ENCODE data around the gene CEP104. TPM values are rescaled to one million over a fixed set of nuclear protein-coding genes. Genes with fewer than 3 reads are reported as not detected.

Gene CEP104
- total RNA-seq, 6 experiments from 2014 or later: 16.7 to 36.4 (median 26.6) TPM

- no peaks in the 10 kb centered on the region for H3K9me3 ChIP-seq
- peaks cover 0 to 33% (median 12%) of the 10 kb centered on the region in 4 donors for H3K4me1 ChIP-seq
- peak in 1 of 3 donors; percentile 45 for DNase-seq
- WGBS (ENCODE audit: insufficient coverage, low coverage, low lambda C conversion rate, missing lambda C conversion rate): 13% methylated on average over 3 of the region's 17 CpGs
- H3K27me3 ChIP-seq: no peaks in the 10 kb centered on the region
- no peak overlapping the region for H3K27ac ChIP-seq
- H3K36me3 ChIP-seq: peaks cover 0 to 12% (median 2%) of the 10 kb centered on the region in 4 donors
- no peak for ATAC-seq
- intact Hi-C loops (cut with DNase I): no loop called here
- TF ChIP-seq CTCF (IDR thresholded peaks at IDR 0.05) (no peak), POLR2A (IDR thresholded peaks at IDR 0.05) (no peak)
- H3K4me3 ChIP-seq: no peak overlapping the region
Observed at GRCh38 chr1:3774946-3775489, 82.0 kb downstream of the CEP104 start.

GRCh38 chr1:3774276-3774945 is 82.6 kb downstream of the CEP104 start:
- Histone ChIP-seq H3K27ac (no peak overlapping the region), H3K4me1 (peaks cover 0 to 33% (median 12%) of the 10 kb centered on the region in 4 donors), H3K9me3 (no peaks in the 10 kb centered on the region), H3K36me3 (peaks cover 0 to 6% (median 0%) of the 10 kb centered on the region in 4 donors), H3K4me3 (no peak overlapping the region), H3K27me3 (no peaks in the 10 kb centered on the region)
- TF ChIP-seq CTCF (IDR thresholded peaks at IDR 0.05) (no peak), POLR2A (IDR thresholded peaks at IDR 0.05) (no peak)
- DNase-seq: peak in 1 of 3 donors; percentile 48
- no peak for ATAC-seq
- intact Hi-C loops (cut with DNase I): no loop called here
- 63% methylated on average over 6 of the region's 19 CpGs for WGBS (ENCODE audit: insufficient coverage, low coverage, low lambda C conversion rate, missing lambda C conversion rate)

GRCh38 chr1:3773572-3774275 is 83.3 kb downstream of the CEP104 start:
- Histone ChIP-seq H3K4me3 (peak overlapping the region in 1 of 3 donors; percentile 74), H3K4me1 (peaks cover 0 to 33% (median 12%) of the 10 kb centered on the region in 4 donors), H3K36me3 (peaks cover 0 to 1% (median 0%) of the 10 kb centered on the region in 4 donors), H3K9me3 (no peaks in the 10 kb centered on the region), H3K27me3 (no peaks in the 10 kb centered on the region), H3K27ac (no peak overlapping the region)
- DNase-seq (peak in 1 of 3 donors; percentile 46), ATAC-seq (no peak)
- WGBS (ENCODE audit: insufficient coverage, low coverage, low lambda C conversion rate, missing lambda C conversion rate): no CpG with 5 or more reads among the region's 16 CpGs
- intact Hi-C loops (cut with DNase I): no loop called here
- no peak for TF ChIP-seq POLR2A (IDR thresholded peaks at IDR 0.05)
- TF ChIP-seq CTCF (IDR thresholded peaks at IDR 0.05): no peak

GRCh38 chr1:3772715-3773571 is 84.1 kb downstream of the CEP104 start, which contains the start of gene SMIM1:
TSS of gene SMIM1 (plus strand) at chr1:3772749. CDS start at chr1:3775374, 2,625 bp downstream.
- H3K36me3 ChIP-seq: no peaks in the 10 kb centered on the region
- ATAC-seq (peak in 2 of 4 donors; percentile 0 to 2), DNase-seq (no peak)
- intact Hi-C loops (cut with DNase I): no loop called here
- peaks cover 0 to 36% (median 12%) of the 10 kb centered on the region in 4 donors for H3K4me1 ChIP-seq
- H3K27ac ChIP-seq: peak within 1 kb of the TSS in 2 of 3 donors; percentile 28 to 37
- no peaks in the 10 kb centered on the region for H3K9me3 ChIP-seq
- H3K27me3 ChIP-seq: no peaks in the 10 kb centered on the region
- WGBS (ENCODE audit: insufficient coverage, low coverage, low lambda C conversion rate, missing lambda C conversion rate): 21% methylated on average over 5 of the region's 55 CpGs
- TF ChIP-seq CTCF (IDR thresholded peaks at IDR 0.05) (no peak), POLR2A (IDR thresholded peaks at IDR 0.05) (no peak)
- H3K4me3 ChIP-seq: peak within 1 kb of the TSS; percentile 67 to 74 (median 73)
